ENCODE measurements around the gene UBA1. TPM values are rescaled to one million over a fixed set of nuclear protein-coding genes. Genes with fewer than 3 reads are reported as not detected.

UBA1 gene
- total RNA-seq, 1 donor from 2014 or later = 244 TPM

DNA sequence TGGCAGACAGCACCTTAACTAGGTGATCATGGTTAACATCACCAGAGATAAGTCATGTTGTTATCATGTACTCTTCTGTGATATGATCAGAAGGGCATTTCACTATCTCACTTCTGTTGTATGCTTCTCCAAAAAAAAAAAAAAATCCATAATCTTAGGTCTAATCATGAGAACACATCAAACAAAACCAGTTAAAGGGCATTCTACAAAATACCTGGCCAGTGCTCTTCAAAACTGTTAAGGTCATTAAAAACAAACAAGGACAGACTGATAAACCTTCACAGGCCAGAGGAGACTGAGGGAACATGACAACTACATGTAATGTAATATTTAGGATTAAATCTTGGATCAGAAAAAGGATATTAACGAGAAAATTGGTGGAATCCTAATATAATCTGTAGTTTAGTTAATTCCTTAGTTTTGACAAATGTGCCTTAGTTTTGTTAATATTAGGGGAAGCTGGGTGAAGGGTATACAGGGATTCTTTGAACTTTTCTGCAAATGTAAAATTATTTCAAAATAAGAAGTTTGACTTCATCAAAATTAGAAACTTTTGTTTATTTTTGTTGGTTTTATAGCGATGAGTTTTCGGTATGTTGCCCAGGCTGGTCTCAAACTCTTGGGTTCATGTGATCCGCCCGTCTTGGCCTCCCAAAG lies 30.6 kb upstream of the UBA1 start:
- Histone ChIP-seq H3K27me3 (ENCODE audit: insufficient read depth, low read length) (no peaks in the 10 kb centered on the region), H3K4me2 (ENCODE audit: low read length) (no peak overlapping the region), H3K79me2 (ENCODE audit: insufficient read depth, low read length) (peaks cover 73% of the 10 kb centered on the region), H3K4me1 (ENCODE audit: insufficient read depth, low read length) (no peaks in the 10 kb centered on the region), H3K36me3 (ENCODE audit: insufficient read depth, low read length) (no peaks in the 10 kb centered on the region), H3K9ac (ENCODE audit: low read length) (no peak overlapping the region), H3K27ac (ENCODE audit: low read depth, low read length) (no peak overlapping the region), H2AFZ (ENCODE audit: low read depth, low read length) (no peak overlapping the region), H3K9me3 (ENCODE audit: insufficient read depth, low read depth, low read length) (no peaks in the 10 kb centered on the region), H4K20me1 (ENCODE audit: insufficient read depth, low read length) (peaks cover 8% of the 10 kb centered on the region), H3K4me3 (ENCODE audit: insufficient read depth, low read depth, low read length) (no peak overlapping the region)
- TF ChIP-seq CTCF (IDR thresholded peaks at IDR 0.05; ENCODE audit: insufficient read depth, low read depth, low read length) (no peak), EZH2 (IDR thresholded peaks at IDR 0.05; ENCODE audit: insufficient read depth, low read length) (no peak)
- FAIRE-seq (peak; percentile 20), DNase-seq (ENCODE audit: low read depth) (no peak)
- Mint-ChIP-seq H3K27ac (ENCODE audit: unreplicated experiment) (no peak overlapping the region), H3K4me1 (ENCODE audit: low read depth, unreplicated experiment) (no peaks in the 10 kb centered on the region), H3K27me3 (ENCODE audit: low read depth, unreplicated experiment) (no peaks in the 10 kb centered on the region), H3K9me3 (ENCODE audit: unreplicated experiment) (no peaks in the 10 kb centered on the region), H3K4me3 (ENCODE audit: unreplicated experiment) (no peak overlapping the region), H3K36me3 (ENCODE audit: low read depth, unreplicated experiment) (peaks cover 1% of the 10 kb centered on the region)

DNA sequence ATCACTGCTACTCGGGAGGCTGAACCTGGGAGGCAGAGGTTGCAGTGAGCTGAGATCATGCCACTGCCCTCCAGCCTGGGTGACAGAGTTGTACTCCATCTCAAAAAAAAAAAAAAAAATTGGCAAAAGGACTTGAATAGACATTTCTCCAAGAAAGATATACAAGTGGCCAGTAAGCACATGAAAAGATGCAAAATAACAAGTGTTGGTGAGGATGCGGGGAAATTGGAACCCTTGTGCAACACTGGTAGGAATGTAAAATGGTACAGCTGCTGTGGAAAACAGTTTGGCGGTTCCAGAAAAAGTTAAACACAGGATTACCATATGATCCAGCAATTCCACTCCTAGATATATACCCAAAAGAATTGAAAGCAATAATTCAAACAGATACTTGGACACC lies 29.2 kb upstream of the UBA1 start:
- Histone ChIP-seq H3K9ac (ENCODE audit: low read length) (no peak overlapping the region), H3K27me3 (ENCODE audit: insufficient read depth, low read length) (no peaks in the 10 kb centered on the region), H3K9me3 (ENCODE audit: insufficient read depth, low read depth, low read length) (no peaks in the 10 kb centered on the region), H3K4me3 (ENCODE audit: insufficient read depth, low read depth, low read length) (no peak overlapping the region), H3K4me1 (ENCODE audit: insufficient read depth, low read length) (no peaks in the 10 kb centered on the region), H3K36me3 (ENCODE audit: insufficient read depth, low read length) (no peaks in the 10 kb centered on the region), H2AFZ (ENCODE audit: low read depth, low read length) (no peak overlapping the region), H3K27ac (ENCODE audit: low read depth, low read length) (no peak overlapping the region), H3K4me2 (ENCODE audit: low read length) (no peak overlapping the region), H3K79me2 (ENCODE audit: insufficient read depth, low read length) (peaks cover 72% of the 10 kb centered on the region), H4K20me1 (ENCODE audit: insufficient read depth, low read length) (peaks cover 14% of the 10 kb centered on the region)
- Mint-ChIP-seq H3K9me3 (ENCODE audit: unreplicated experiment) (no peaks in the 10 kb centered on the region), H3K27ac (ENCODE audit: unreplicated experiment) (no peak overlapping the region), H3K4me1 (ENCODE audit: low read depth, unreplicated experiment) (no peaks in the 10 kb centered on the region), H3K27me3 (ENCODE audit: low read depth, unreplicated experiment) (no peaks in the 10 kb centered on the region), H3K36me3 (ENCODE audit: low read depth, unreplicated experiment) (peaks cover 1% of the 10 kb centered on the region), H3K4me3 (ENCODE audit: unreplicated experiment) (no peak overlapping the region)
- DNase-seq (ENCODE audit: low read depth) = no peak
- peak; percentile 90 for FAIRE-seq
- TF ChIP-seq CTCF (IDR thresholded peaks at IDR 0.05; ENCODE audit: insufficient read depth, low read depth, low read length) (no peak), EZH2 (IDR thresholded peaks at IDR 0.05; ENCODE audit: insufficient read depth, low read length) (no peak)

DNA sequence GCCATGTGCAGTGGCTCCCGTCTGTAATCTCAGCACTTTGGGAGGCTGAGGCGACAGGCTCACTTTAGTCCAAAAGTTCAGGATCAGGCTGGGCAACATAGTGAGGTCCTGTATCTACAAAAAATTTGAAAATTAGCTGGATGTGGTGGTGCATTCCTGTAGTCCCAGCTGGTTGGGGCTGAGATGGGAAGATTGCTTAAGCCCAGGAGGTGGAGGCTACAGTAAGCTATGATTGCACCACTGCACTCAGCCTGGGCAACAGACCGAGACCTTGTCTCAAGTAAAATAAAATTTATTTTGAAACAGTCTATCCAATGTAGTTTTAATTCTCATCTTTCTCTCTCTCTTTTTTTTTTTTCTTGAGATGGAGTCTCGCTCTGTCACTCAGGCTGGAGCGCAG lies 27.5 kb upstream of the UBA1 start:
- no peak overlapping the region for H3K27ac ChIP-seq (ENCODE audit: low read depth, low read length)
- H3K4me1 ChIP-seq (ENCODE audit: insufficient read depth, low read length) = no peaks in the 10 kb centered on the region
- H3K9me3 Mint-ChIP-seq (ENCODE audit: unreplicated experiment) = no peaks in the 10 kb centered on the region
- H3K9me3 ChIP-seq (ENCODE audit: insufficient read depth, low read depth, low read length) = no peaks in the 10 kb centered on the region
- no peaks in the 10 kb centered on the region for H3K27me3 Mint-ChIP-seq (ENCODE audit: low read depth, unreplicated experiment)
- no peak overlapping the region for H3K4me3 ChIP-seq (ENCODE audit: insufficient read depth, low read depth, low read length)
- FAIRE-seq (peak; percentile 72), DNase-seq (ENCODE audit: low read depth) (no peak)
- H3K4me3 Mint-ChIP-seq (ENCODE audit: unreplicated experiment) = no peak overlapping the region
- peaks cover 60% of the 10 kb centered on the region for H3K79me2 ChIP-seq (ENCODE audit: insufficient read depth, low read length)
- H2AFZ ChIP-seq (ENCODE audit: low read depth, low read length) = no peak overlapping the region
- H3K27ac Mint-ChIP-seq (ENCODE audit: unreplicated experiment) = no peak overlapping the region
- TF ChIP-seq EZH2 (IDR thresholded peaks at IDR 0.05; ENCODE audit: insufficient read depth, low read length) (no peak), CTCF (IDR thresholded peaks at IDR 0.05; ENCODE audit: insufficient read depth, low read depth, low read length) (no peak)
- peaks cover 19% of the 10 kb centered on the region for H4K20me1 ChIP-seq (ENCODE audit: insufficient read depth, low read length)
- no peaks in the 10 kb centered on the region for H3K4me1 Mint-ChIP-seq (ENCODE audit: low read depth, unreplicated experiment)
- H3K4me2 ChIP-seq (ENCODE audit: low read length) = no peak overlapping the region
- H3K36me3 ChIP-seq (ENCODE audit: insufficient read depth, low read length) = no peaks in the 10 kb centered on the region
- peaks cover 1% of the 10 kb centered on the region for H3K36me3 Mint-ChIP-seq (ENCODE audit: low read depth, unreplicated experiment)
- no peaks in the 10 kb centered on the region for H3K27me3 ChIP-seq (ENCODE audit: insufficient read depth, low read length)
- H3K9ac ChIP-seq (ENCODE audit: low read length) = no peak overlapping the region
